GM12865 (cell line): ENCODE measurements around the gene REXO1.

Experiments used
- DNase-seq: peaks from one replicate; pipeline ENCODE4 v3.0.0; 2010; ENCODE audit warnings: low read depth
- H3K4me3 ChIP-seq: 2 replicates; pipeline ENCODE4 v1.5.1; 2011; ENCODE audit warnings: mild to moderate bottlenecking, low read depth, low read length, control low read depth
- TF ChIP-seq, protein P1 (sequence below): IDR thresholded peaks from 2 replicates; pipeline ENCODE4 v1.5.1; 2011; ENCODE audit warnings: low read length, control low read depth, low read depth, inconsistent platforms; ENCODE audit not compliant: insufficient read depth; ENCODE audit errors: missing control alignments

Gene REXO1

DNA sequence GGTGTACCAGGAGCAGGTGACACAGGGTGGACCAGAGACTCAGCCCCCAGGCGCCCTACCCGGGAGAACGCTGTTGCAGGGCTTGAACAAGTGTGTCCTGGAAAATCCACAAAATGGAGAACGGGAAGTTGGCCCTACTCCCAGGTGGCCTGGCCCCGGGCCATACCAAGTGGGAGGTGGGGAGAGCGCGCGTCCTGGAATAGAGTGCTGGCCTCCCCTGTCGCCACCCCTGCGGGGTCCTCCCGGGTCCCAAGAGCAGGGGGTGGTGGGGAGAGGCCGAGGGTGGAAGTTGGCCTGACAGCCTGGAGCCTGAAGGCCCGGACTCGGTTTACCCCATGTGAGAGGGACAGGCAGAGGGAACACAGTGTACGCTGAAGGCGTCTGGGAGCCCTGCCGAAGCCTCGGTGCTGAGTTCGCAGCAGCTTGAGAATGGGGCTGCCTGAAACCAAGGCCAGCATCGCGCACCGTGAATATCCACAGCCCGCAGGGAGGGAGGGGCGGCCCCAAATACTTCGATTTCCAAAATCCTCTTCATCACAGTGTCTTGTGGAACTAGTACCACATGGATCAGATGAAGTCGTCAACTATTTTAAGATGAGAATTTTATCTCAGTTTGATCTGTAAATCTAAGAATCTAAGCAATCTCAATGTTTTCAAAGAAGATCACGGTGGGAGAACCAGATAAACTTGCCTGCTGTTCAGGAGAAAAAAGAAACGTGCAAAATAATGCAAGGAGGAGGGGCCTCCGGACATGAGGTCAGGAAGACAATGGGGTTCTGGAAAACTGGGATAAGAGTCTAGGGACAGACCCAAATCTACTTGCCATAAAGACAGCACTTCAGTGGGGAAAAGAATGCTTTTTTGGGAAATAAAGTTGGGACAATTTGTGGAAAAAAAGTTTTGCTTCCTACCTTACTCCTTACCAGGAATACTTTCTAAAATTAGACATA lies 25.5 kb upstream of the REXO1 start:
- H3K4me3 ChIP-seq, result peak overlapping the region; percentile 97
- TF ChIP-seq, protein P1, sequence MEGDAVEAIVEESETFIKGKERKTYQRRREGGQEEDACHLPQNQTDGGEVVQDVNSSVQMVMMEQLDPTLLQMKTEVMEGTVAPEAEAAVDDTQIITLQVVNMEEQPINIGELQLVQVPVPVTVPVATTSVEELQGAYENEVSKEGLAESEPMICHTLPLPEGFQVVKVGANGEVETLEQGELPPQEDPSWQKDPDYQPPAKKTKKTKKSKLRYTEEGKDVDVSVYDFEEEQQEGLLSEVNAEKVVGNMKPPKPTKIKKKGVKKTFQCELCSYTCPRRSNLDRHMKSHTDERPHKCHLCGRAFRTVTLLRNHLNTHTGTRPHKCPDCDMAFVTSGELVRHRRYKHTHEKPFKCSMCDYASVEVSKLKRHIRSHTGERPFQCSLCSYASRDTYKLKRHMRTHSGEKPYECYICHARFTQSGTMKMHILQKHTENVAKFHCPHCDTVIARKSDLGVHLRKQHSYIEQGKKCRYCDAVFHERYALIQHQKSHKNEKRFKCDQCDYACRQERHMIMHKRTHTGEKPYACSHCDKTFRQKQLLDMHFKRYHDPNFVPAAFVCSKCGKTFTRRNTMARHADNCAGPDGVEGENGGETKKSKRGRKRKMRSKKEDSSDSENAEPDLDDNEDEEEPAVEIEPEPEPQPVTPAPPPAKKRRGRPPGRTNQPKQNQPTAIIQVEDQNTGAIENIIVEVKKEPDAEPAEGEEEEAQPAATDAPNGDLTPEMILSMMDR, result no peak
- DNase-seq, result no peak

- TF ChIP-seq, protein P1, result no peak
- no peak overlapping the region for H3K4me3 ChIP-seq
- DNase-seq, result no peak
Measured at GRCh38 chr19:1872807-1873523, 24.7 kb upstream of the REXO1 start.

GRCh38 chr19:1871630-1872029 lies 23.3 kb upstream of the REXO1 start:
- TF ChIP-seq, protein P1, result no peak
- no peak for DNase-seq
- H3K4me3 ChIP-seq, result no peak overlapping the region

GRCh38 chr19:1871140-1871597 lies 22.9 kb upstream of the REXO1 start:
- TF ChIP-seq, protein P1, result no peak
- no peak for DNase-seq
- H3K4me3 ChIP-seq, result no peak overlapping the region

GRCh38 chr19:1868971-1869370 lies 20.7 kb upstream of the REXO1 start:
- DNase-seq, result no peak
- no peak overlapping the region for H3K4me3 ChIP-seq
- TF ChIP-seq, protein P1, result no peak

DNA sequence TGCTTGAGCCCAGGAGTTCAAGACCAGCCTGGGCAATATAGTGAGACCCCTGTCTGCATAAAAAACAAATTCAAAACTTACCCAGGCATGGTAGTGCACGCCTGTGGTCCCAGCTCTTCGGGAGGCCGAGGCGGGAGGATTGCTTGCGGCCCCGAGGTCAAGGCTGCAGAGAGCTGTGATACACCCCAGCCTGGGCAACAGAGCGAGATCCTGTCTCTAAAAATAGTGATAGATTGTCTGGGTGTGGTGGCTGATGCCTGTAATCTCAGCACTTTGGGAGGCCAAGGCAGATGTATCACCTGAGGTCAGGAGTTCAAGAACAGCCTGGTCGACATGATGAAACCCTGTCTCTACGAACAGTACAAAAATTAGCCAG lies 19.1 kb upstream of the REXO1 start:
- TF ChIP-seq, protein P1, result no peak
- DNase-seq, result no peak
- no peak overlapping the region for H3K4me3 ChIP-seq
